H9 (cell line): ENCODE results near the gene PITX3. TPM values are rescaled to one million over a fixed set of nuclear protein-coding genes. Genes with fewer than 3 reads are reported as not detected.

Experiments
- DNase-seq: peaks from one replicate; pipeline ENCODE4 v3.0.0-alpha.2; 2017
- H2AFZ ChIP-seq: one replicate; pipeline ENCODE4 v1.6.1; 2013; ENCODE audit warnings: mild to moderate bottlenecking, low read length, control low read depth, moderate library complexity
- H2AK5ac ChIP-seq: 2 replicates; pipeline ENCODE4 v1.6.1; 2013; ENCODE audit warnings: low read length, control low read depth, mixed read lengths; ENCODE audit not compliant: insufficient read length
- H2BK120ac ChIP-seq: one replicate; pipeline ENCODE4 v1.6.1; 2013; ENCODE audit warnings: low read depth, mild to moderate bottlenecking, low read length, control low read depth, inconsistent platforms; ENCODE audit not compliant: poor library complexity, severe bottlenecking
- H2BK12ac ChIP-seq: 2 replicates; pipeline ENCODE4 v1.6.1; 2013; ENCODE audit warnings: low read length, control low read depth, mixed read lengths, low read depth; ENCODE audit not compliant: insufficient read length
- H2BK15ac ChIP-seq: 2 replicates; pipeline ENCODE4 v1.6.1; 2013; ENCODE audit warnings: low read depth, low read length, control low read depth
- H2BK20ac ChIP-seq: one replicate; pipeline ENCODE4 v1.6.1; 2013; ENCODE audit warnings: low read depth, mild to moderate bottlenecking, low read length, control low read depth, inconsistent platforms; ENCODE audit not compliant: poor library complexity, severe bottlenecking
- H2BK5ac ChIP-seq: 2 replicates; pipeline ENCODE4 v1.6.1; 2013; ENCODE audit warnings: low read length, control low read depth, mixed read lengths; ENCODE audit not compliant: insufficient read length
- H3K14ac ChIP-seq: 2 replicates; pipeline ENCODE4 v1.6.1; 2013; ENCODE audit warnings: low read length, control low read depth; ENCODE audit not compliant: insufficient read depth
- H3K18ac ChIP-seq: 2 replicates; pipeline ENCODE4 v1.6.1; 2013; ENCODE audit warnings: low read depth, mild to moderate bottlenecking, mixed read lengths, low read length, control low read depth; ENCODE audit not compliant: insufficient read length
- H3K23ac ChIP-seq: 2 replicates; pipeline ENCODE4 v1.6.1; 2013; ENCODE audit warnings: low read length, control low read depth, mixed read lengths, low read depth; ENCODE audit not compliant: insufficient read length
- H3K23me2 ChIP-seq: 2 replicates; pipeline ENCODE4 v1.6.1; 2013; ENCODE audit warnings: low read depth, mild to moderate bottlenecking, mixed read lengths, low read length, control low read depth; ENCODE audit not compliant: insufficient read length, poor library complexity, severe bottlenecking
- H3K27ac ChIP-seq: 2 replicates; pipeline ENCODE4 v1.5.1; 2013; ENCODE audit warnings: low read length, control low read depth, mixed read lengths, low read depth; ENCODE audit not compliant: insufficient read length
- H3K27me3 ChIP-seq: 2 replicates; pipeline ENCODE4 v1.6.1; 2013; ENCODE audit warnings: low read length, control low read depth, inconsistent platforms; ENCODE audit not compliant: insufficient read depth
- H3K4ac ChIP-seq: 2 replicates; pipeline ENCODE4 v1.6.1; 2013; ENCODE audit warnings: low read depth, mild to moderate bottlenecking, control low read depth, inconsistent platforms, low read length, moderate library complexity
- H3K4me1 ChIP-seq: 2 replicates; pipeline ENCODE4 v1.6.1; 2013; ENCODE audit warnings: low read length, control low read depth, inconsistent platforms; ENCODE audit not compliant: insufficient read depth
- H3K4me2 ChIP-seq: 2 replicates; pipeline ENCODE4 v1.6.1; 2013; ENCODE audit warnings: low read length, control low read depth, mixed read lengths; ENCODE audit not compliant: insufficient read length, insufficient read depth
- H3K56ac ChIP-seq: 2 replicates; pipeline ENCODE4 v1.6.1; 2013; ENCODE audit warnings: low read depth, mild to moderate bottlenecking, mixed read lengths, low read length, control low read depth; ENCODE audit not compliant: insufficient read length
- H3K79me1 ChIP-seq: 2 replicates; pipeline ENCODE4 v1.6.1; 2013; ENCODE audit warnings: low read depth, mild to moderate bottlenecking, moderate library complexity, low read length, control low read depth, inconsistent platforms; ENCODE audit not compliant: insufficient read depth, poor library complexity, severe bottlenecking
- H3K79me2 ChIP-seq: 2 replicates; pipeline ENCODE4 v1.6.1; 2013; ENCODE audit warnings: low read length, control low read depth, inconsistent platforms; ENCODE audit not compliant: insufficient read depth
- H3K9ac ChIP-seq: 2 replicates; pipeline ENCODE4 v1.6.1; 2013; ENCODE audit warnings: low read length, control low read depth, mixed read lengths; ENCODE audit not compliant: insufficient read length; ENCODE audit errors: extremely low read depth
- H3K9me3 ChIP-seq: one replicate; pipeline ENCODE4 v1.6.1; 2013; ENCODE audit warnings: low read depth, low read length, inconsistent platforms; ENCODE audit not compliant: control insufficient read depth
- H3T11ph ChIP-seq: one replicate; pipeline ENCODE4 v1.6.1; 2013; ENCODE audit warnings: mild to moderate bottlenecking, low read length, control low read depth, inconsistent platforms
- H4K20me1 ChIP-seq: one replicate; pipeline ENCODE4 v1.6.1; 2013; ENCODE audit not compliant: control insufficient read depth, insufficient read length, insufficient read depth
- H4K5ac ChIP-seq: 2 replicates; pipeline ENCODE4 v1.6.1; 2013; ENCODE audit warnings: low read depth, mild to moderate bottlenecking, mixed read lengths, low read length, control low read depth; ENCODE audit not compliant: insufficient read length
- H4K8ac ChIP-seq: replicated peaks from 2 replicates; pipeline ENCODE4 v1.6.1; 2013; ENCODE audit warnings: low read length, control low read depth, mixed read lengths, low read depth; ENCODE audit not compliant: insufficient read length
- H4K91ac ChIP-seq: 2 replicates; pipeline ENCODE4 v1.6.1; 2013; ENCODE audit warnings: low read depth, mild to moderate bottlenecking, moderate library complexity, mixed read lengths, low read length, control low read depth; ENCODE audit not compliant: insufficient read length
- H3K27ac Mint-ChIP-seq, 3 experiments: 2 replicates in 2 of 3; 3 replicates in 1 of 3; pipeline ENCODE4 v1.8.0; 2020 to 2021; ENCODE audit warnings: mixed read lengths in 3 of 3, mild to moderate bottlenecking in 1 of 3, moderate library complexity in 1 of 3
- H3K27me3 Mint-ChIP-seq: 2 replicates; pipeline ENCODE4 v1.8.0; 2021; ENCODE audit warnings: low read depth, mild to moderate bottlenecking, moderate library complexity, mixed read lengths
- H3K36me3 Mint-ChIP-seq, 3 experiments: 2 replicates in 2 of 3; 3 replicates in 1 of 3; pipeline ENCODE4 v1.8.0; 2020 to 2021; ENCODE audit warnings: low read depth in 3 of 3, mixed read lengths in 3 of 3; ENCODE audit not compliant: insufficient read depth in 1 of 3
- H3K4me1 Mint-ChIP-seq, 2 experiments: 2 replicates each; pipeline ENCODE4 v1.8.0; 2020; ENCODE audit warnings: mixed read lengths in 2 of 2
- H3K4me3 Mint-ChIP-seq, 2 experiments: 2 replicates in 1 of 2; 3 replicates in 1 of 2; pipeline ENCODE4 v1.8.0; 2020 to 2021; ENCODE audit warnings: mild to moderate bottlenecking in 2 of 2, mixed read lengths in 2 of 2, moderate library complexity in 1 of 2
- H3K9me3 Mint-ChIP-seq, 2 experiments: 2 replicates in 1 of 2; 3 replicates in 1 of 2; pipeline ENCODE4 v1.8.0; 2020; ENCODE audit warnings: mild to moderate bottlenecking in 2 of 2, mixed read lengths in 2 of 2, moderate library complexity in 1 of 2
- WGBS: extraction: QIAGEN DNeasy Blood & Tissue Kit; methylation state at CpG from one replicate; pipeline ENCODE4 v1.1.7; 2013; ENCODE audit warnings: missing lambda C conversion rate, low lambda C conversion rate, mixed read lengths; ENCODE audit not compliant: insufficient read length; ENCODE audit errors: extremely low coverage; 5-methylcytosine and 5-hydroxymethylcytosine counted together
- total RNA-seq: library from RNA; stranded (reverse); gene quantifications from 2 replicates; pipeline ENCODE4 v1.2.1, GENCODE V29; 2021
- TF ChIP-seq, protein P1 (sequence below): fragments of 200-600 bp; sonication (generic); conservative IDR thresholded peaks from 3 replicates; pipeline ENCODE4 v1.8.0; 2021; ENCODE audit warnings: antibody characterized with exemption, mild to moderate bottlenecking

Gene PITX3
- total RNA-seq, 1 experiment from 2014 or later = not detected

DNA sequence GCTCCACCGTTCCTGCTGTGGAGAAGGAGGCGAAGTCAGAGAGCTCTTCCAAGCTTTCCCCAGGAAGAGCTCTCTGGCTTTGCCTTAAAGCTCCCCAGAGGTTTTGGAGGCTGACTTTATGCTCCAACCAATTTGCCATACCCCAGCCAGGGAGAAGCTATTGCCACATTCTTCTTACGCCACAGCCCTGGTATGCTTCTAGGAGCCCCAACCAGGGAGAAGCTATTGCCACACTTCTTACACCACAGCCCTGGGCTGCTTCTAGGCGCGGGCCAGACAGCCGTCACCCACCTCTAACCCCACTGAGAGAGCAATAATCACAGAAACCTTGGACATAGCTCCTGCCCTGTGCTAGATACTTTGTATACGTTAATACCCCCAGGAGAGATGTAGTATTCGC lies 14.3 kb downstream of the PITX3 start:
- H3K27ac Mint-ChIP-seq = no peak overlapping the region
- Histone ChIP-seq H3K4ac (no peak overlapping the region), H3T11ph (no peak overlapping the region), H3K4me1 (no peaks in the 10 kb centered on the region), H3K79me2 (no peaks in the 10 kb centered on the region), H3K9ac (no peak overlapping the region), H4K20me1 (no peaks in the 10 kb centered on the region), H2BK120ac (no peak overlapping the region), H3K23ac (no peak overlapping the region), H2BK20ac (no peak overlapping the region), H3K56ac (no peak overlapping the region), H2BK15ac (no peak overlapping the region), H3K4me2 (no peak overlapping the region), H3K9me3 (no peaks in the 10 kb centered on the region), H2AFZ (no peak overlapping the region), H4K8ac (no peak overlapping the region), H3K23me2 (peaks cover 18% of the 10 kb centered on the region), H2AK5ac (no peak overlapping the region), H3K18ac (no peak overlapping the region), H2BK12ac (no peak overlapping the region), H4K5ac (no peak overlapping the region), H3K14ac (no peak overlapping the region), H4K91ac (no peak overlapping the region), H3K27me3 (peaks cover 46% of the 10 kb centered on the region), H3K27ac (no peak overlapping the region), H2BK5ac (no peak overlapping the region), H3K79me1 (no peaks in the 10 kb centered on the region)
- peaks cover 0 to 6% of the 10 kb centered on the region in 2 experiments; a peak in 1 of 5 replicates for H3K9me3 Mint-ChIP-seq
- no peak overlapping the region for H3K4me3 Mint-ChIP-seq
- WGBS = no CpG with 5 or more reads among the region's 8 CpGs
- peaks cover 7 to 8% of the 10 kb centered on the region in 2 experiments for H3K4me1 Mint-ChIP-seq
- H3K27me3 Mint-ChIP-seq = peaks cover 94% of the 10 kb centered on the region
- no peaks in the 10 kb centered on the region; a peak in 1 of 7 replicates for H3K36me3 Mint-ChIP-seq
- TF ChIP-seq, protein P1, sequence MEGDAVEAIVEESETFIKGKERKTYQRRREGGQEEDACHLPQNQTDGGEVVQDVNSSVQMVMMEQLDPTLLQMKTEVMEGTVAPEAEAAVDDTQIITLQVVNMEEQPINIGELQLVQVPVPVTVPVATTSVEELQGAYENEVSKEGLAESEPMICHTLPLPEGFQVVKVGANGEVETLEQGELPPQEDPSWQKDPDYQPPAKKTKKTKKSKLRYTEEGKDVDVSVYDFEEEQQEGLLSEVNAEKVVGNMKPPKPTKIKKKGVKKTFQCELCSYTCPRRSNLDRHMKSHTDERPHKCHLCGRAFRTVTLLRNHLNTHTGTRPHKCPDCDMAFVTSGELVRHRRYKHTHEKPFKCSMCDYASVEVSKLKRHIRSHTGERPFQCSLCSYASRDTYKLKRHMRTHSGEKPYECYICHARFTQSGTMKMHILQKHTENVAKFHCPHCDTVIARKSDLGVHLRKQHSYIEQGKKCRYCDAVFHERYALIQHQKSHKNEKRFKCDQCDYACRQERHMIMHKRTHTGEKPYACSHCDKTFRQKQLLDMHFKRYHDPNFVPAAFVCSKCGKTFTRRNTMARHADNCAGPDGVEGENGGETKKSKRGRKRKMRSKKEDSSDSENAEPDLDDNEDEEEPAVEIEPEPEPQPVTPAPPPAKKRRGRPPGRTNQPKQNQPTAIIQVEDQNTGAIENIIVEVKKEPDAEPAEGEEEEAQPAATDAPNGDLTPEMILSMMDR = no peak
- DNase-seq = no peak
